ENCODE measurements around the gene PDE9A. TPM values are rescaled to one million over a fixed set of nuclear protein-coding genes. Genes with fewer than 3 reads are reported as not detected.

PDE9A gene
- total and polyA plus RNA-seq, 2 experiments from 2014 or later = 14.3 to 19.6 TPM

GRCh38 chr21:42781150-42781970 is 127.9 kb downstream of the PDE9A start:
- Histone ChIP-seq H3K4me3 (no peak overlapping the region), H3K9me3 (ENCODE audit: low read depth) (no peaks in the 10 kb centered on the region), H3K9me2 (replicated peaks; ENCODE audit: insufficient read depth) (no peaks in the 10 kb centered on the region), H4K20me1 (ENCODE audit: insufficient read depth, poor library complexity, severe bottlenecking) (no peaks in the 10 kb centered on the region), H3K4me1 (ENCODE audit: insufficient read depth) (peaks cover 8% of the 10 kb centered on the region), H3K27ac (peak overlapping the region; percentile 70), H3K4me2 (peak overlapping the region; percentile 71), H3K27me3 (peaks cover 12% of the 10 kb centered on the region), H2AFZ (no peak overlapping the region), H3K36me3 (replicated peaks; ENCODE audit: insufficient read depth, low read depth) (no peaks in the 10 kb centered on the region), H3K79me2 (no peaks in the 10 kb centered on the region)
- 2% methylated on average over 37 of the region's 40 CpGs for WGBS (ENCODE audit: low lambda C conversion rate, missing lambda C conversion rate)
- TF ChIP-seq EZH2 (IDR thresholded peaks at IDR 0.05; ENCODE audit: borderline replicate concordance) (no peak), EZH2phosphoT487 (IDR thresholded peaks at IDR 0.05; ENCODE audit: low read depth, severe bottlenecking, unreplicated experiment) (no peak)
- TF ChIP-seq, protein P1, sequence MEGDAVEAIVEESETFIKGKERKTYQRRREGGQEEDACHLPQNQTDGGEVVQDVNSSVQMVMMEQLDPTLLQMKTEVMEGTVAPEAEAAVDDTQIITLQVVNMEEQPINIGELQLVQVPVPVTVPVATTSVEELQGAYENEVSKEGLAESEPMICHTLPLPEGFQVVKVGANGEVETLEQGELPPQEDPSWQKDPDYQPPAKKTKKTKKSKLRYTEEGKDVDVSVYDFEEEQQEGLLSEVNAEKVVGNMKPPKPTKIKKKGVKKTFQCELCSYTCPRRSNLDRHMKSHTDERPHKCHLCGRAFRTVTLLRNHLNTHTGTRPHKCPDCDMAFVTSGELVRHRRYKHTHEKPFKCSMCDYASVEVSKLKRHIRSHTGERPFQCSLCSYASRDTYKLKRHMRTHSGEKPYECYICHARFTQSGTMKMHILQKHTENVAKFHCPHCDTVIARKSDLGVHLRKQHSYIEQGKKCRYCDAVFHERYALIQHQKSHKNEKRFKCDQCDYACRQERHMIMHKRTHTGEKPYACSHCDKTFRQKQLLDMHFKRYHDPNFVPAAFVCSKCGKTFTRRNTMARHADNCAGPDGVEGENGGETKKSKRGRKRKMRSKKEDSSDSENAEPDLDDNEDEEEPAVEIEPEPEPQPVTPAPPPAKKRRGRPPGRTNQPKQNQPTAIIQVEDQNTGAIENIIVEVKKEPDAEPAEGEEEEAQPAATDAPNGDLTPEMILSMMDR (IDR thresholded peaks at IDR 0.05; ENCODE audit: poor library complexity) = peak; percentile 34
- DNase-seq (ENCODE audit: low spot score) = peak; percentile 70

- no peaks in the 10 kb centered on the region for H3K79me2 ChIP-seq
- H3K27me3 ChIP-seq = peaks cover 12% of the 10 kb centered on the region
- peaks cover 8% of the 10 kb centered on the region for H3K4me1 ChIP-seq (ENCODE audit: insufficient read depth)
- H2AFZ ChIP-seq = no peak overlapping the region
- H3K36me3 ChIP-seq (replicated peaks; ENCODE audit: insufficient read depth, low read depth) = no peaks in the 10 kb centered on the region
- 87% methylated on average over 14 of the region's 14 CpGs for WGBS (ENCODE audit: low lambda C conversion rate, missing lambda C conversion rate)
- H3K9me3 ChIP-seq (ENCODE audit: low read depth) = no peaks in the 10 kb centered on the region
- no peak for DNase-seq (ENCODE audit: low spot score)
- TF ChIP-seq EZH2phosphoT487 (IDR thresholded peaks at IDR 0.05; ENCODE audit: low read depth, severe bottlenecking, unreplicated experiment) (no peak), EZH2 (IDR thresholded peaks at IDR 0.05; ENCODE audit: borderline replicate concordance) (no peak)
- TF ChIP-seq, protein P1 (IDR thresholded peaks at IDR 0.05; ENCODE audit: poor library complexity) = no peak
- H3K4me3 ChIP-seq = no peak overlapping the region
- H3K4me2 ChIP-seq = peak overlapping the region; percentile 71
- H4K20me1 ChIP-seq (ENCODE audit: insufficient read depth, poor library complexity, severe bottlenecking) = no peaks in the 10 kb centered on the region
- no peaks in the 10 kb centered on the region for H3K9me2 ChIP-seq (replicated peaks; ENCODE audit: insufficient read depth)
- no peak overlapping the region for H3K27ac ChIP-seq
These were observed 128.7 kb downstream of the PDE9A start for GRCh38 chr21:42781971-42782722.

GRCh38 chr21:42782723-42783242 is 129.4 kb downstream of the PDE9A start:
- Histone ChIP-seq H3K9me3 (ENCODE audit: low read depth) (no peaks in the 10 kb centered on the region), H3K4me2 (no peak overlapping the region), H3K4me1 (ENCODE audit: insufficient read depth) (peaks cover 8% of the 10 kb centered on the region), H3K4me3 (no peak overlapping the region), H2AFZ (no peak overlapping the region), H3K27ac (no peak overlapping the region), H3K9me2 (replicated peaks; ENCODE audit: insufficient read depth) (no peaks in the 10 kb centered on the region), H3K79me2 (no peaks in the 10 kb centered on the region), H3K27me3 (peaks cover 12% of the 10 kb centered on the region), H4K20me1 (ENCODE audit: insufficient read depth, poor library complexity, severe bottlenecking) (no peaks in the 10 kb centered on the region), H3K36me3 (replicated peaks; ENCODE audit: insufficient read depth, low read depth) (no peaks in the 10 kb centered on the region)
- DNase-seq (ENCODE audit: low spot score) = no peak
- TF ChIP-seq, protein P1 (IDR thresholded peaks at IDR 0.05; ENCODE audit: poor library complexity) = no peak
- WGBS (ENCODE audit: low lambda C conversion rate, missing lambda C conversion rate) = 85% methylated on average over 10 of the region's 10 CpGs
